PC-9 (cell line): ENCODE measurements around the gene COX8A.

Experiments
- EZH2 ChIP-seq: fragments of 200-600 bp; sonication (generic); IDR thresholded peaks from 2 replicates; pipeline ENCODE4 v1.8.0; 2017; ENCODE audit warnings: antibody characterized with exemption, low read depth
- TF ChIP-seq, protein P1 (sequence below): fragments of 200-600 bp; sonication (generic); conservative IDR thresholded peaks from 2 replicates; pipeline ENCODE4 v1.6.1; 2017; ENCODE audit warnings: mixed run types, antibody characterized with exemption, mild to moderate bottlenecking, moderate library complexity

- TF ChIP-seq, protein P1, sequence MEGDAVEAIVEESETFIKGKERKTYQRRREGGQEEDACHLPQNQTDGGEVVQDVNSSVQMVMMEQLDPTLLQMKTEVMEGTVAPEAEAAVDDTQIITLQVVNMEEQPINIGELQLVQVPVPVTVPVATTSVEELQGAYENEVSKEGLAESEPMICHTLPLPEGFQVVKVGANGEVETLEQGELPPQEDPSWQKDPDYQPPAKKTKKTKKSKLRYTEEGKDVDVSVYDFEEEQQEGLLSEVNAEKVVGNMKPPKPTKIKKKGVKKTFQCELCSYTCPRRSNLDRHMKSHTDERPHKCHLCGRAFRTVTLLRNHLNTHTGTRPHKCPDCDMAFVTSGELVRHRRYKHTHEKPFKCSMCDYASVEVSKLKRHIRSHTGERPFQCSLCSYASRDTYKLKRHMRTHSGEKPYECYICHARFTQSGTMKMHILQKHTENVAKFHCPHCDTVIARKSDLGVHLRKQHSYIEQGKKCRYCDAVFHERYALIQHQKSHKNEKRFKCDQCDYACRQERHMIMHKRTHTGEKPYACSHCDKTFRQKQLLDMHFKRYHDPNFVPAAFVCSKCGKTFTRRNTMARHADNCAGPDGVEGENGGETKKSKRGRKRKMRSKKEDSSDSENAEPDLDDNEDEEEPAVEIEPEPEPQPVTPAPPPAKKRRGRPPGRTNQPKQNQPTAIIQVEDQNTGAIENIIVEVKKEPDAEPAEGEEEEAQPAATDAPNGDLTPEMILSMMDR: no peak
- TF ChIP-seq EZH2: no peak
These were observed 47.8 kb downstream of the COX8A start for GRCh38 chr11:64022125-64022784.
